Stimulated activated naive B cell treated with anti-CD40 and anti-IgM and Interleukin-4, amounts not matched to agents 10 μg/mL and 1 μg/mL and 100 μg/mL, for 72 hours (primary cell): ENCODE data around the gene GALNS.
"Not testable (repeated sequence)": the region's sequence is repeated elsewhere in the genome, so short reads cannot be mapped to it uniquely, and the experiment has no call there.

Experiments
- ATAC-seq, 2 donors: fragments of 150-1000 bp; cut with Tn5 transposase; replicated peaks; 2 replicates each; pipeline ENCODE4 v1.10.0; 2021; ENCODE audit warnings: moderate library complexity in 1 of 2
- DNase-seq: peaks from one replicate; pipeline ENCODE4 v3.0.0; 2021
- H3K27ac Mint-ChIP-seq: one replicate; pipeline ENCODE4 v1.8.0; 2022; ENCODE audit warnings: mild to moderate bottlenecking, mixed read lengths
- H3K27me3 Mint-ChIP-seq, 2 donors: one replicate each; pipeline ENCODE4 v1.8.0; 2022; ENCODE audit warnings: mixed read lengths in 2 of 2
- H3K36me3 Mint-ChIP-seq, 2 donors: one replicate each; pipeline ENCODE4 v1.8.0; 2022; ENCODE audit warnings: mixed read lengths in 2 of 2, mild to moderate bottlenecking in 1 of 2
- H3K4me1 Mint-ChIP-seq, 2 donors: one replicate each; pipeline ENCODE4 v1.8.0; 2022; ENCODE audit warnings: mixed read lengths in 2 of 2, mild to moderate bottlenecking in 1 of 2
- H3K4me3 Mint-ChIP-seq, 2 donors: one replicate each; pipeline ENCODE4 v1.8.0; 2022; ENCODE audit warnings: mild to moderate bottlenecking in 2 of 2, mixed read lengths in 2 of 2, moderate library complexity in 1 of 2
- H3K9me3 Mint-ChIP-seq, 2 donors: one replicate each; pipeline ENCODE4 v1.8.0; 2022; ENCODE audit warnings: mixed read lengths in 2 of 2, mild to moderate bottlenecking in 1 of 2

Gene GALNS

DNA sequence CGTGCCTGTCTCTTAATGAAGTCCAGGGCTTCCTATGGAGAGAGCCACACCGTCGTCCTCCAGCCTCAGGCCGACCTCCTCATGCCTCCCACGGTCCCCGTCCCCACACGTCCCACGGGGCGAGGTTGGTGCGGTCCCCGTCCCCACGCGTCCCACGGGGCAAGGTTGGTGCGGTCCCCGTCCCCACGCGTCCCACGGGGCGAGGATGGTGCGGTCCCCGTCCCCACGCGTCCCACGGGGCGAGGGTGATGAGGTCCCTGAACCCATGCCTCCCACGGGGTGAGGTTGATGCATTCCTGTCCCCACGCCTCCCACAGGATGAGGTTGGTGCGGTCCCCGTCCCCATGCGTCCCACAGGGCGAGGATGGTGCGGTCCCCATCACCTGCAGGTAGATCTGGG, 20.9 kb downstream of the GALNS start:
- Mint-ChIP-seq H3K27ac (no peak overlapping the region), H3K27me3 (no peaks in the 10 kb centered on the region), H3K4me1 (no peaks in the 10 kb centered on the region), H3K4me3 (no peak overlapping the region), H3K36me3 (peaks cover 19 to 37% of the 10 kb centered on the region in 2 donors), H3K9me3 (no peaks in the 10 kb centered on the region)
- ATAC-seq (no peak), DNase-seq (no peak)

DNA sequence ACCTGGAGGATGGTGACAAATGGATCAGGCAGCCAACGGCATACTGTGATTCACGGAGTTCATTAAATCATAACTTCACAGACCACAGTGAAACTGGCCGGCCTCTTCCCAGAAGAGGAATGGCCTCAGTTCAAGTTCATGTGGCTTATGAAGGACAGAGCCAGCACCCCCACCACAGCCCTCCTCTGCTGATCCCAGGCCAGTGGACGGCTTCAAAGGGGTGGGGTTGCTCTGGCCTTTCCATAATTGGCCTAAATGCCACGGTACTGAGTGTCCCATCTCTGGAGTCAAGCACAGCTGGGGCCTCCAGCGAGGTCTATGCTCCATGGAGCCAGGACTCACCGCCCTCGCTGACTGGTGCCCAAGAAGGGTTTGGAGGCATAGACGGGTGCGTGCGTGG, 21.4 kb downstream of the GALNS start:
- DNase-seq (no peak), ATAC-seq (no peak)
- H3K4me3 Mint-ChIP-seq, result no peak overlapping the region
- H3K4me1 Mint-ChIP-seq, result no peaks in the 10 kb centered on the region
- H3K36me3 Mint-ChIP-seq, result peaks cover 20 to 39% of the 10 kb centered on the region in 2 donors
- no peak overlapping the region for H3K27ac Mint-ChIP-seq
- no peaks in the 10 kb centered on the region for H3K9me3 Mint-ChIP-seq
- H3K27me3 Mint-ChIP-seq, result no peaks in the 10 kb centered on the region

- ATAC-seq (no peak), DNase-seq (no peak)
- Mint-ChIP-seq H3K4me3 (no peak overlapping the region), H3K27me3 (no peaks in the 10 kb centered on the region), H3K4me1 (no peaks in the 10 kb centered on the region), H3K9me3 (no peaks in the 10 kb centered on the region), H3K27ac (no peak overlapping the region), H3K36me3 (peaks cover 18 to 38% of the 10 kb centered on the region in 2 donors)
Measured at GRCh38 chr16:88834670-88835069, 22.1 kb downstream of the GALNS start.

GRCh38 chr16:88833086-88833485, 23.7 kb downstream of the GALNS start:
- Mint-ChIP-seq H3K4me1 (no peaks in the 10 kb centered on the region), H3K27ac (no peak overlapping the region), H3K4me3 (no peak overlapping the region), H3K27me3 (no peaks in the 10 kb centered on the region), H3K9me3 (no peaks in the 10 kb centered on the region), H3K36me3 (peaks cover 21 to 32% of the 10 kb centered on the region in 2 donors)
- DNase-seq (no peak), ATAC-seq (no peak)

DNA sequence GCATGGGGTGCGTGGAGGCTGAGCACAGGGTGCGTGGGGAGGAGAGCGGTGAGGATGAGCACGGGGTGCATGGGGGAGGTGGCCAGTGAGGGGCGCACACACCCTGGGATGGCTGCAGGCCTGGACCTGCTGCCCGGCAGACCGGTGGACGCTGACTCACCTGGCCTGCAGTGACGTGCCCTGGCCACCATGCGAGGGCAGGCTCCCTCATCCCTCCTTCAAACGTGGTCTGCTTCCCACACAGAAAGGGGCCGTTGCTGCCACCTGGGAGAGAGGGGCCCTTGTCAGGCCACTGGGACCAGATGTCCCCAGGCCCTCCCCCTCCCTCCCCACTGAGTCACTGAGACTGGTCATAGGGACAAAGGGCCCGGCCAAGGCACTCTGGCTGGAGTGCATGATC, 24.9 kb downstream of the GALNS start:
- ATAC-seq (no peak), DNase-seq (no peak)
- H3K27me3 Mint-ChIP-seq, result no peaks in the 10 kb centered on the region
- H3K9me3 Mint-ChIP-seq, result no peaks in the 10 kb centered on the region
- H3K36me3 Mint-ChIP-seq, result peaks cover 22 to 31% of the 10 kb centered on the region in 2 donors
- no peaks in the 10 kb centered on the region for H3K4me1 Mint-ChIP-seq
- no peak overlapping the region for H3K4me3 Mint-ChIP-seq
- no peak overlapping the region for H3K27ac Mint-ChIP-seq

DNA sequence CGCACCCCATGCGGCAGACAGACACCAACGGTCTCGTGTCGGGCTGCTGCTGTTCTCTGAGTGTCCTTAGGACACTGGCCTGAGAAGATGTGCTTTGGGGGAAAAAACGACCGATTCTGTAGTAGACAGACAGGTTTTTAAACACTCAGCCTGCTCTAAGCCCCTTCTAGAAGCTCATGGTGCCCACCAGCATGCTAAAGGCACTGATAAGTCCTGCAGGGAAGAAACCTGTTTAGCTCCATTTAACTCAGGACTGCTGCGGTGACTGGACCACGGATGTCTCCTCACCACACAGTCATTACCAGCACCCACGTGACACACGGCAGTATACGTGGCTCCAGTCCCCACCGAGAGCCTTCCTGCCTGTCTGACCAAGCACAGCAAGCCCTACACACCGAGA, 26.0 kb downstream of the GALNS start:
- ATAC-seq (no peak), DNase-seq (no peak)
- Mint-ChIP-seq H3K4me3 (no peak overlapping the region), H3K4me1 (no peaks in the 10 kb centered on the region), H3K36me3 (peaks cover 23 to 34% of the 10 kb centered on the region in 2 donors), H3K9me3 (no peaks in the 10 kb centered on the region), H3K27me3 (no peaks in the 10 kb centered on the region), H3K27ac (no peak overlapping the region)

GRCh38 chr16:88830258-88830657, 26.5 kb downstream of the GALNS start:
- ATAC-seq (no peak), DNase-seq (no peak)
- H3K27me3 Mint-ChIP-seq, result no peaks in the 10 kb centered on the region
- H3K4me1 Mint-ChIP-seq, result no peaks in the 10 kb centered on the region
- no peak overlapping the region for H3K4me3 Mint-ChIP-seq
- no peak overlapping the region for H3K27ac Mint-ChIP-seq
- H3K9me3 Mint-ChIP-seq, result no peaks in the 10 kb centered on the region
- H3K36me3 Mint-ChIP-seq, result peaks cover 23 to 32% of the 10 kb centered on the region in 2 donors

GRCh38 chr16:88828711-88829110, 28.0 kb downstream of the GALNS start:
- no peak overlapping the region for H3K27ac Mint-ChIP-seq
- DNase-seq (no peak), ATAC-seq (no peak)
- no peaks in the 10 kb centered on the region for H3K4me1 Mint-ChIP-seq
- no peaks in the 10 kb centered on the region for H3K9me3 Mint-ChIP-seq
- peaks cover 19 to 24% of the 10 kb centered on the region in 2 donors for H3K36me3 Mint-ChIP-seq
- H3K27me3 Mint-ChIP-seq, result no peaks in the 10 kb centered on the region
- no peak overlapping the region for H3K4me3 Mint-ChIP-seq

GRCh38 chr16:88827727-88828126, 29.0 kb downstream of the GALNS start:
- Mint-ChIP-seq H3K9me3 (no peaks in the 10 kb centered on the region), H3K4me3 (no peak overlapping the region), H3K27ac (no peak overlapping the region), H3K4me1 (no peaks in the 10 kb centered on the region), H3K36me3 (peaks cover 22 to 25% of the 10 kb centered on the region in 2 donors), H3K27me3 (no peaks in the 10 kb centered on the region)
- ATAC-seq (no peak), DNase-seq (no peak)

DNA sequence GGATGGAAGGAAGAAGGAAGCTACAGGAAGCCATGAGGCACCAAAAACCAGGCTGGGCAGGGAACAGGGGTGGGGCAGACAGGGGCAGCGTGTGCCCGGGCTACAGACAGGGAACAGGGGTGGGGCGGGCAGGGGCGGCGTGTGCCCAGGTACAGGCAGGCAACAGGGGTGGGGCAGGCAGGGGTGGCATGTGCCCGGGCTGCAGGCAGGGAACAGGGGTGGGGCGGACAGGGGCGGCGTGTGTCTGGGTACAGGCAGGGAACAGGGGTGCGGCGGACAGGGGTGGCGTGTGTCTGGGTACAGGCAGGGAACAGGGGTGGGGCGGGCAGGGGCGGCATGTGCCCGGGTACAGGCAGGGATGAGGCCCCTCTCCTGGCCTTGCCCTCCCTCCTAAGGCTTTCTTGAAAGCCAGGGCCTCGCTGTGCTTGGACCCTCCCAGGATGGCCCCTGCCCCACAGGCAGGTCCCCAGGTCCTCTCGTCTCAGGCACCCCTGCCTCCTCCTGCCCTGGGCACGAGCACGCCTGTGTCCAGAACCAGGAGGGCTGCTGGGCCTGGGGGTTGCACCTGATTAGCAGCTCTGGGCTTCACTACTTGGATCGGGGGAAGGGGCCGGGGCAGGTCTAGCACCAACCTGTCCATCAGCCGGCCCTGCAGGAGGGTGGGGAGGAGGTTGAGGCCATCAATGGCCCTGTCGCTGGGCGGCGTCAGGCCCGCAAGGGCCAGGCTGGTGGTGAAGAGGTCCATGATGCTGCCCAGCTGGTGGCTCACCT, 30.5 kb downstream of the GALNS start:
- Mint-ChIP-seq H3K4me1 (no peaks in the 10 kb centered on the region), H3K27ac (no peak overlapping the region), H3K36me3 (peaks cover 25 to 30% of the 10 kb centered on the region in 2 donors), H3K9me3 (no peaks in the 10 kb centered on the region), H3K27me3 (no peaks in the 10 kb centered on the region), H3K4me3 (no peak overlapping the region)
- DNase-seq (no peak), ATAC-seq (no peak)

- Mint-ChIP-seq H3K27ac (no peak overlapping the region), H3K4me3 (no peak overlapping the region), H3K36me3 (peaks cover 23 to 24% of the 10 kb centered on the region in 2 donors), H3K9me3 (no peaks in the 10 kb centered on the region), H3K4me1 (no peaks in the 10 kb centered on the region), H3K27me3 (no peaks in the 10 kb centered on the region)
- ATAC-seq (no peak), DNase-seq (no peak)
Measured at GRCh38 chr16:88825146-88825545, 31.6 kb downstream of the GALNS start.

DNA sequence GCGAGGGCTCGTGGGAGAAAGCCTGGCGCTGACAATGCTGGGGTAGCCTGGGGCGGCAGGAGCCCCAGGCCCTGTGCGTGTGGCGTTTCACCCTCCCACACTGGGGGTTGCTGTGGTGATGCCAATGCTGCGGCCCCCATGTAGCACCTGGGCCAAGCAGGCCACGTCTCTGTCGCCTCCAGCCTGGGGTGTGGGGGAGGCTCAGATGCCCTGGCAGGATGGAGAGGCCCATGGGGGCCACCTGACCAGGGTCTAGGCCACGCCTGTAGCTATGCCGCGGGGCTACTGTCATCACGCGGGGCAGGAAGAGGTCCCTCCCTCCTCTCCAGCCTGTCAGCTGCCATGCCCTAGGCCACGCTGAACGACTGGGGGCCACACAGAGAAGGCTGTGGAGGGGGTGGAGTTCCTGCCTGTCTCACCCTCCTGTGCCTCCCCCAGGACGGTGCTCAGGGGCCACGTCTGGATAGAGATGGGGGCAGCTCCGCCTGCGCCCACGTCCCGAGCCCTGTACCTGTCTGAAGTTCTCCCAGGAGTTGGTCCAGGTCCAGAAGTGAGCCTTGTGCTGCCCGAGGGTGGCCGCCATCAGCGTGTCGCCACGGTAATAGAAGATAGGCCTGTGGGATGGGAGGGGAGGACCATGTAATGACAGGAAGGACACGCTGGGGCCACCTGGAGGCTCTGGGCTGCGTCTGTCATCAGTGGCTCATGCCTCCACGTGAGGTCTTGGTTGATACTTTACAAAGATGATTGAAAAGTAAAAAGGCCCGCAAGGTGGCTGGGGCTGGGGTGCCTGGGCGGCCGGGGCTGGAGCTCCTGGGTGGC, 32.3 kb downstream of the GALNS start:
- DNase-seq (no peak), ATAC-seq (no peak)
- Mint-ChIP-seq H3K4me3 (no peak overlapping the region), H3K36me3 (peaks cover 20 to 22% of the 10 kb centered on the region in 2 donors), H3K27me3 (no peaks in the 10 kb centered on the region), H3K9me3 (no peaks in the 10 kb centered on the region), H3K4me1 (no peaks in the 10 kb centered on the region), H3K27ac (no peak overlapping the region)

GRCh38 chr16:88823646-88824045, 33.1 kb downstream of the GALNS start:
- H3K36me3 Mint-ChIP-seq, result peaks cover 14% of the 10 kb centered on the region in 2 donors
- H3K4me1 Mint-ChIP-seq, H3K4me3 Mint-ChIP-seq, H3K9me3 Mint-ChIP-seq, H3K27me3 Mint-ChIP-seq, DNase-seq, ATAC-seq, H3K27ac Mint-ChIP-seq: not testable (repeated sequence)

DNA sequence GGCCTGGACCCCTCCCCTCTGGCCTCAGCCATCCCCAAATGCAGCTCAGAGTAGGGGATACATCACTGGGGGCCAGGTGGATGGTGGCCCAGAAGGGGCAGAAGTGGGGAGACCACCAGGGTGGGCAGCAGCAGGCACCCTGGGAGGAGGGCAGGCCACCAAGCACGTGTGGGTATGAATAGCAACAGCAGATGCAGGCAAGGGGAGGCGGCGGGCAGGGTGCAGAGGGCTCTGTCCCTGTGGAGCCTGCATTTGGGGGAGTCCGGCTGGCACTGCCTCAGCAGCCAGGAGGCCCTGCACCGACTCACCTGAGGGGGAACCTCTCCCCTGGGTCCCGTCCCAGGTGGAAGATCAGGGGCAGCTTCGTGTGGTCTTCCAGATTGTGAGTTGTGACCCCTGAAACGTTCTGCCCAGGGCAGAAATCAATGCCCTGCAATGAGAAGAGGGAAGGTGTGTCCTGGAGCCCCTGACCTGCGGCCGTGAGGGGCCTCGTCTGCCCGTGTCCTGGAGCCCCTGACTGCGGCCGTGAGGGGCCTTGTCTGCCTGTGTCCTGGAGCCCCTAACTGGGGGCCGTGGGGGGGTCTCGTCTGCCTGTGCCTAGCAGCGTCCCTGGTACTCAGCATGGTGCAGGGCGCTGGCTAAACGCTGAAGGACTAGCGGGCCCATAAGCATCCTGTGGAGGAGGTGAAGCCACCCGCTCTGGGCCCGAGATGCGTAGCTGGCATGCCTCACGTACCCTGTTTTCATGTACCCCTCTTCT, 34.3 kb downstream of the GALNS start:
- Mint-ChIP-seq H3K4me3 (no peak overlapping the region), H3K27me3 (no peaks in the 10 kb centered on the region), H3K4me1 (no peaks in the 10 kb centered on the region), H3K36me3 (peaks cover 12 to 14% of the 10 kb centered on the region in 2 donors), H3K9me3 (no peaks in the 10 kb centered on the region), H3K27ac (no peak overlapping the region)
- ATAC-seq (no peak), DNase-seq (no peak)
